K562 (cell line): Measurements from ENCODE around the gene GRIA4. TPM values are rescaled to one million over a fixed set of nuclear protein-coding genes. Genes with fewer than 3 reads are reported as not detected.

Experiments
- ATAC-seq: fragments of 200-7000 bp; cut with Tn5 transposase; 3 replicates; pipeline ENCODE4 v1.9.1; 2020; ENCODE audit warnings: moderate library complexity
- BruUV-seq: library from RNA; stranded (reverse); fragments of 400-500 nt; replicated peaks from 2 replicates; lab custom pipeline; 2021; lab: Mats Ljungman, UMichigan
- CTCF ChIA-PET: fragments of 300-600 bp; formaldehyde crosslinking; extraction: SDS; loops from one replicate; lab custom pipeline; 2021; ENCODE audit warnings: low intra/inter-chr PET ratio; lab: Yijun Ruan, JAX
- POLR2A ChIA-PET: fragments of 300-600, 350-650 bp; sonication (Branson Sonifier 250); formaldehyde crosslinking; extraction: SDS; loops from one replicate; lab custom pipeline; 2021; ENCODE audit warnings: antibody characterized with exemption, inconsistent platforms; lab: Yijun Ruan, JAX
- DNase-seq, 4 experiments: peaks; one replicate each; pipeline versions ENCODE4 v3.0.0 to v3.0.0-alpha.2; 2011 to 2018; ENCODE audit warnings: low spot score in 3 of 4, mixed read lengths in 3 of 4; ENCODE audit errors: extremely low read depth in 1 of 4
- FAIRE-seq: peaks from 2 replicates; lab custom pipeline; 2011; peaks lifted over from hg19 to GRCh38; lab: Jason Lieb, UNC
- H2AFZ ChIP-seq: 2 replicates; pipeline ENCODE4 v1.6.0; 2011; ENCODE audit warnings: low read depth, low read length, control low read depth, inconsistent platforms
- H3K27ac ChIP-seq: fragments of 200-600 bp; 3 replicates; pipeline ENCODE4 v1.8.0; 2011; ENCODE audit warnings: low read depth, mild to moderate bottlenecking, control low read depth, inconsistent platforms, low read length, moderate library complexity, mixed read lengths; ENCODE audit errors: extremely low read depth
- H3K27me3 ChIP-seq, 2 experiments: fragments of 300-600 bp in 1 of 2; 2 replicates in 1 of 2; 3 replicates in 1 of 2; pipeline versions ENCODE4 v1.6.0 to v1.8.0; 2011; ENCODE audit warnings: inconsistent platforms in 2 of 2, low read length in 2 of 2, mild to moderate bottlenecking in 1 of 2, mixed read lengths in 1 of 2, moderate library complexity in 1 of 2; ENCODE audit not compliant: control insufficient read depth in 2 of 2, insufficient read depth in 2 of 2
- H3K36me3 ChIP-seq: fragments of 300-600 bp; 3 replicates; pipeline ENCODE4 v1.8.0; 2011; ENCODE audit warnings: mild to moderate bottlenecking, low read length, inconsistent platforms; ENCODE audit not compliant: control insufficient read depth, insufficient read depth
- H3K4me1 ChIP-seq, 2 experiments: fragments of 200-600 bp in 1 of 2; replicated peaks in 1 of 2; 2 replicates in 1 of 2; 3 replicates in 1 of 2; pipeline versions ENCODE4 v1.5.1 to v1.8.0; 2011; ENCODE audit warnings: inconsistent platforms in 2 of 2, low read length in 2 of 2, mild to moderate bottlenecking in 1 of 2, mixed read lengths in 1 of 2, moderate library complexity in 1 of 2; ENCODE audit not compliant: control insufficient read depth in 2 of 2, insufficient read depth in 2 of 2
- H3K4me2 ChIP-seq: 2 replicates; pipeline ENCODE4 v1.6.1; 2011; ENCODE audit warnings: low read length, control low read depth, inconsistent platforms, mixed read lengths; ENCODE audit not compliant: insufficient read depth
- H3K4me3 ChIP-seq: fragments of 200-600 bp; sonication (generic), shearing (Covaris generic); 2 replicates; pipeline ENCODE4 v1.5.1; 2016; ENCODE audit warnings: control low read depth, inconsistent platforms
- H3K79me2 ChIP-seq: fragments of 200-600 bp; 3 replicates; pipeline ENCODE4 v1.8.0; 2011; ENCODE audit warnings: low read length, inconsistent platforms; ENCODE audit not compliant: control insufficient read depth, insufficient read depth
- H3K9ac ChIP-seq, 2 experiments: 2 replicates each; pipeline versions ENCODE4 v1.6.0 to v1.6.1; 2011; ENCODE audit warnings: low read depth in 2 of 2, low read length in 2 of 2, control low read depth in 1 of 2, inconsistent platforms in 1 of 2, mild to moderate bottlenecking in 1 of 2, mixed read lengths in 1 of 2; ENCODE audit not compliant: insufficient read depth in 1 of 2
- H3K9me1 ChIP-seq: one replicate; pipeline ENCODE4 v1.6.0; 2011; ENCODE audit warnings: inconsistent platforms, mild to moderate bottlenecking, low read length, moderate library complexity; ENCODE audit not compliant: control insufficient read depth, insufficient read depth
- H3K9me3 ChIP-seq: replicated peaks from 2 replicates; pipeline ENCODE4 v1.5.1; 2011; ENCODE audit warnings: low read depth, low read length, inconsistent platforms; ENCODE audit not compliant: control insufficient read depth, insufficient read depth
- H4K20me1 ChIP-seq: replicated peaks from 2 replicates; pipeline ENCODE4 v1.6.1; 2011; ENCODE audit warnings: low read length, inconsistent platforms, mixed read lengths; ENCODE audit not compliant: control insufficient read depth, insufficient read depth
- CEBPB ChIP-seq: fragments of 450-650 bp; IDR thresholded peaks from 2 replicates; pipeline ENCODE4 v1.6.1; 2016; ENCODE audit warnings: missing genetic modification characterization, missing compliant biosample characterization
- CEBPG ChIP-seq, 3 experiments: fragments of 200-800 bp in 1 of 3; sonication (Bioruptor generic) in 1 of 3; sonication (generic) in 1 of 3; formaldehyde crosslinking in 1 of 3; IDR thresholded peaks in 2 of 3; conservative IDR thresholded peaks in 1 of 3; 2 replicates each; pipeline versions ENCODE4 v1.6.1 to v1.8.0; 2016 to 2022; ENCODE audit warnings: missing compliant biosample characterization in 2 of 3, missing genetic modification characterization in 2 of 3, mild to moderate bottlenecking in 1 of 3, missing genetic modification reagents in 1 of 3
- EGR1 ChIP-seq: fragments of 450-650 bp; conservative IDR thresholded peaks from 2 replicates; pipeline ENCODE4 v1.6.1; 2017; ENCODE audit warnings: mild to moderate bottlenecking
- NELFE ChIP-seq: IDR thresholded peaks from 2 replicates; pipeline ENCODE4 v1.6.1; 2011; ENCODE audit warnings: mild to moderate bottlenecking; ENCODE audit not compliant: insufficient read depth, insufficient read length
- PKNOX1 ChIP-seq: fragments of 450-650 bp; IDR thresholded peaks from 2 replicates; pipeline ENCODE4 v1.6.1; 2016
- PURB ChIP-seq: sonication (generic); formaldehyde crosslinking; IDR thresholded peaks from 2 replicates; pipeline ENCODE4 v1.9.0; 2021; ENCODE audit warnings: low read depth, mild to moderate bottlenecking, missing genetic modification reagents
- SRF ChIP-seq, 2 experiments: fragments of 250-450, 450-650 bp in 1 of 2; sonication (Bioruptor Pico) in 1 of 2; sonication (generic) in 1 of 2; formaldehyde crosslinking; IDR thresholded peaks; 2 replicates each; pipeline versions ENCODE4 v1.5.0 to v1.5.1; 2020 to 2022; ENCODE audit warnings: mild to moderate bottlenecking in 1 of 2, missing genetic modification reagents in 1 of 2
- STAT5A ChIP-seq: IDR thresholded peaks from 2 replicates; pipeline ENCODE4 v1.6.1; 2012; ENCODE audit warnings: low read length, inconsistent platforms, borderline replicate concordance
- TAL1 ChIP-seq: fragments of 450-650 bp; IDR thresholded peaks from 2 replicates; pipeline ENCODE4 v1.6.1; 2016; ENCODE audit warnings: mild to moderate bottlenecking
- TEAD4 ChIP-seq, 2 experiments: sonication (generic) in 1 of 2; formaldehyde crosslinking in 1 of 2; IDR thresholded peaks; 2 replicates each; pipeline versions ENCODE4 v1.6.1 to v1.8.0; 2012 to 2022; ENCODE audit warnings: borderline replicate concordance in 1 of 2, inconsistent platforms in 1 of 2, low read length in 1 of 2, mild to moderate bottlenecking in 1 of 2, missing genetic modification reagents in 1 of 2
- THAP7 ChIP-seq: fragments of 250-450 bp; sonication (Bioruptor Pico); IDR thresholded peaks from 2 replicates; pipeline ENCODE4 v1.5.0; 2021
- ZNF561 ChIP-seq: fragments of 450-650 bp; formaldehyde crosslinking; conservative IDR thresholded peaks from 2 replicates; pipeline ENCODE4 v1.4.0; 2020; ENCODE audit warnings: mild to moderate bottlenecking, moderate library complexity
- WGBS: fragments of 100-300 bp; shearing (Covaris generic); methylation state at CpG from one replicate; pipeline ENCODE4 v1.1.6; 2016; ENCODE audit warnings: low coverage, mixed read lengths; ENCODE audit not compliant: insufficient coverage; ENCODE audit errors: missing lambda C conversion rate; 5-methylcytosine and 5-hydroxymethylcytosine counted together
- in situ Hi-C: fragments of 300-500 bp; cut with MboI; formaldehyde crosslinking; loops from 4 replicates; pipeline ENCODE4 v1.15.0; 2018; ENCODE audit warnings: inconsistent platforms, mixed read lengths
- intact Hi-C: fragments of 100-400 bp; cut with micrococcal nuclease; formaldehyde crosslinking; loops from 2 replicates; pipeline ENCODE4 v1.14.2; 2022
- polyA plus RNA-seq, 8 experiments: library from polyadenylated mRNA; depleted of rRNA in 4 of 8; stranded (reverse) in 5 of 8; unstranded in 3 of 8; fragments of >200 nt; fragmentation: Nextera tagmentation in 2 of 8; fragmentation: Illumina TruSeq in 1 of 8; extraction: Ambion mirVana in 2 of 8; extraction: Trizol in 1 of 8; gene quantifications; 2 replicates each; pipeline versions ENCODE4 v1.2.1 to v1.2.3, GENCODE V29; 2011 to 2014; ENCODE audit warnings: inconsistent platforms in 1 of 8, missing spikeins in 1 of 8
- total RNA-seq, 7 experiments: library from RNA; depleted of rRNA in 6 of 7; stranded (reverse); fragments of >200 nt in 6 of 7; fragmentation: Illumina TruSeq in 2 of 7; extraction: Trizol in 2 of 7; gene quantifications; 2 replicates each; pipeline versions ENCODE4 v1.2.1 to v1.2.3, GENCODE V29; 2011 to 2021; ENCODE audit warnings: low replicate concordance in 1 of 7
- TF ChIP-seq, protein P1 (sequence below): fragments of 450-650 bp; formaldehyde crosslinking; IDR thresholded peaks from 2 replicates; pipeline ENCODE4 v1.4.0; 2020; ENCODE audit warnings: mild to moderate bottlenecking

GRIA4 gene
- total and polyA plus RNA-seq, 9 of the 15 experiments (the other 6 are each of a cell fraction or from before 2014, with no cell fraction given), result not detected

DNA sequence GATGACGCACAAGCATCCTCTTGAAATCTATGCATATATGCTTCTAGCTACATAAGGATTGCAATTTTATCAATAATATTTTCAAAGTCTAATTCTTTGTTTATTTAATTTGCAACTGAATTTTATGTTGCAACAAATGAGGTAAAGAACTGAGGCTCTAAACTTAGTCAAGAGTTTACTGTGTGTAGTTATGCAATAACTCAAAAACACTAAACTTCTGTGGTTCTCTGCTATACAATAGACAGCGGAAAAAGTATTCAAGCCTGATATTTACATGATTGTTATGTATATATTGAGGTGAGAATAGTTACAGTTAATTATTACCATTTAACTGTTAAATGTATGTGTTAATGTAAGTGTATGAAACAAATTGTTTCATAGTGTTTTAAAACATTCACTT is 379.3 kb downstream of the GRIA4 start:
- no peak for TF ChIP-seq ZNF561 (CRISPR knock-in tag)
- peak; percentile 34; the same call in 1 of the 2 replicates for TF ChIP-seq CEBPB (tag)
- TF ChIP-seq EGR1, result no peak
- no peak for TF ChIP-seq CEBPG (CRISPR knock-in tag; IDR thresholded peaks at IDR 0.05)
- TF ChIP-seq CEBPG (tag; conservative IDR thresholded peaks at IDR 0.05 in 1 of 2, IDR thresholded peaks at IDR 0.05 in 1 of 2), result peak in 1 of 2 experiments; percentile 37; a peak in 1 of 4 replicates
- TF ChIP-seq, all 486 proteins: peak for 2
- no peak overlapping the region for H3K27ac ChIP-seq
- DNase-seq (no peak), FAIRE-seq (no peak), ATAC-seq (no peak)
- no peaks in the 10 kb centered on the region for H3K9me3 ChIP-seq
- in situ Hi-C loops, result no loop called here
- ChIA-PET POLR2A (no interaction called here), CTCF (no interaction called here)
- H3K79me2 ChIP-seq, result no peaks in the 10 kb centered on the region
- H3K36me3 ChIP-seq, result no peaks in the 10 kb centered on the region
- WGBS, result 19% methylated on average over 2 of the region's 2 CpGs
- intact Hi-C loops, result no loop called here
- H3K4me3 ChIP-seq, result no peak overlapping the region
- H2AFZ ChIP-seq, result no peak overlapping the region
- H3K4me1 ChIP-seq, result no peaks in the 10 kb centered on the region
- no peaks in the 10 kb centered on the region for H4K20me1 ChIP-seq
- no peaks in the 10 kb centered on the region for H3K27me3 ChIP-seq
- no peaks in the 10 kb centered on the region for H3K9me1 ChIP-seq
- no TSS peak for BruUV-seq
- no peak overlapping the region for H3K9ac ChIP-seq
- H3K4me2 ChIP-seq, result no peak overlapping the region

- in situ Hi-C loops, result no loop called here
- BruUV-seq, result no TSS peak
- Histone ChIP-seq H3K27me3 (no peaks in the 10 kb centered on the region), H3K4me2 (no peak overlapping the region), H3K9ac (no peak overlapping the region), H3K9me1 (no peaks in the 10 kb centered on the region), H2AFZ (no peak overlapping the region), H4K20me1 (no peaks in the 10 kb centered on the region), H3K4me1 (no peaks in the 10 kb centered on the region), H3K27ac (no peak overlapping the region), H3K36me3 (peaks cover 10% of the 10 kb centered on the region; the same call in 2 of the 3 replicates), H3K4me3 (no peak overlapping the region), H3K9me3 (no peaks in the 10 kb centered on the region), H3K79me2 (no peaks in the 10 kb centered on the region)
- FAIRE-seq (no peak), ATAC-seq (peak; percentile 76), DNase-seq (peak in 2 of 4 experiments; percentile 18 to 48)
- WGBS, result 6% methylated on average over 4 of the region's 4 CpGs
- POLR2A ChIA-PET, result no interaction called here
- CTCF ChIA-PET, result no interaction called here
- intact Hi-C loops, result no loop called here
- no peak for TF ChIP-seq NELFE
- peak; percentile 23; the same call in 1 of the 2 replicates for TF ChIP-seq TEAD4 (IDR thresholded peaks at IDR 0.05; ENCODE audit: low read length)
- TF ChIP-seq TEAD4 (CRISPR knock-in tag; IDR thresholded peaks at IDR 0.05; ENCODE audit: borderline replicate concordance), result no peak
- no peak for TF ChIP-seq PKNOX1
- peak; percentile 38; the same call in 1 of the 2 replicates for TF ChIP-seq TAL1
- no peak for TF ChIP-seq PURB (CRISPR knock-in tag)
- TF ChIP-seq STAT5A, result no peak
- TF ChIP-seq SRF (CRISPR knock-in tag; IDR thresholded peaks at IDR 0.05), result no peak
- no peak for TF ChIP-seq THAP7 (CRISPR knock-in tag)
- TF ChIP-seq, protein P1, sequence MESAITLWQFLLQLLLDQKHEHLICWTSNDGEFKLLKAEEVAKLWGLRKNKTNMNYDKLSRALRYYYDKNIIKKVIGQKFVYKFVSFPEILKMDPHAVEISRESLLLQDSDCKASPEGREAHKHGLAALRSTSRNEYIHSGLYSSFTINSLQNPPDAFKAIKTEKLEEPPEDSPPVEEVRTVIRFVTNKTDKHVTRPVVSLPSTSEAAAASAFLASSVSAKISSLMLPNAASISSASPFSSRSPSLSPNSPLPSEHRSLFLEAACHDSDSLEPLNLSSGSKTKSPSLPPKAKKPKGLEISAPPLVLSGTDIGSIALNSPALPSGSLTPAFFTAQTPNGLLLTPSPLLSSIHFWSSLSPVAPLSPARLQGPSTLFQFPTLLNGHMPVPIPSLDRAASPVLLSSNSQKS (CRISPR knock-in tag), result no peak
Measured at GRCh38 chr11:105991888-105992287, 382.0 kb downstream of the GRIA4 start.
